Measurements from ENCODE around the gene BTBD9. TPM values are rescaled to one million over a fixed set of nuclear protein-coding genes. Genes with fewer than 3 reads are reported as not detected.

BTBD9 gene
- polyA plus RNA-seq, 1 experiment, result 5.4 TPM

DNA sequence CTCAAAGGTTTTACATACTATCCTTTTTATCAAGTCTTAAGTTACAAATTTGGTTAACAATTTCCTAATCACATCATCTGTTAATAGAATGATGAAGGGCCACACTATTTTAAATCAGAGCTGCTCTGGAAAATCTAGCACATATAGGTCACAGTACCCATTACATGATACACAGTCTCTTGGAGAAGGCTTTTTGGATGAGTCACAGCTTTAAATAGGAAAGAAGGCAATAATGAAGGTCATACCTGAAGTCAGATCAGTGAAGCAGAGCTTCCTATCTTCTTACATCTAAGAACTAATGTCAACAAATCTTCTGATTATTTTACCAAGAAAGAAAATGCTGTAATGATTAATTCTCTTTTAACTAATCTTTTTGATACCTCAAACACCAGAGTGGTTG is 248.5 kb downstream of the BTBD9 start:
- DNase-seq (ENCODE audit: low read depth), result no peak
- CTCF ChIA-PET, result interaction anchor here (0.5 to 0.9 kb wide), 2 partner anchors 27 to 178 kb away, joined by 3 to 4 read pairs; no protein-coding TSS in a partner anchor
- TF ChIP-seq, protein P1, sequence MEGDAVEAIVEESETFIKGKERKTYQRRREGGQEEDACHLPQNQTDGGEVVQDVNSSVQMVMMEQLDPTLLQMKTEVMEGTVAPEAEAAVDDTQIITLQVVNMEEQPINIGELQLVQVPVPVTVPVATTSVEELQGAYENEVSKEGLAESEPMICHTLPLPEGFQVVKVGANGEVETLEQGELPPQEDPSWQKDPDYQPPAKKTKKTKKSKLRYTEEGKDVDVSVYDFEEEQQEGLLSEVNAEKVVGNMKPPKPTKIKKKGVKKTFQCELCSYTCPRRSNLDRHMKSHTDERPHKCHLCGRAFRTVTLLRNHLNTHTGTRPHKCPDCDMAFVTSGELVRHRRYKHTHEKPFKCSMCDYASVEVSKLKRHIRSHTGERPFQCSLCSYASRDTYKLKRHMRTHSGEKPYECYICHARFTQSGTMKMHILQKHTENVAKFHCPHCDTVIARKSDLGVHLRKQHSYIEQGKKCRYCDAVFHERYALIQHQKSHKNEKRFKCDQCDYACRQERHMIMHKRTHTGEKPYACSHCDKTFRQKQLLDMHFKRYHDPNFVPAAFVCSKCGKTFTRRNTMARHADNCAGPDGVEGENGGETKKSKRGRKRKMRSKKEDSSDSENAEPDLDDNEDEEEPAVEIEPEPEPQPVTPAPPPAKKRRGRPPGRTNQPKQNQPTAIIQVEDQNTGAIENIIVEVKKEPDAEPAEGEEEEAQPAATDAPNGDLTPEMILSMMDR (IDR thresholded peaks at IDR 0.05; ENCODE audit: insufficient read depth, low read depth, low read length), result no peak
- H3K36me3 ChIP-seq (ENCODE audit: control insufficient read depth, insufficient read depth, low read length), result no peaks in the 10 kb centered on the region
- POLR2A ChIA-PET, result no interaction called here
- no peaks in the 10 kb centered on the region for H3K27me3 ChIP-seq (ENCODE audit: control insufficient read depth, insufficient read depth, low read length)
- H3K4me3 ChIP-seq (ENCODE audit: low read depth, low read length), result no peak overlapping the region

DNA sequence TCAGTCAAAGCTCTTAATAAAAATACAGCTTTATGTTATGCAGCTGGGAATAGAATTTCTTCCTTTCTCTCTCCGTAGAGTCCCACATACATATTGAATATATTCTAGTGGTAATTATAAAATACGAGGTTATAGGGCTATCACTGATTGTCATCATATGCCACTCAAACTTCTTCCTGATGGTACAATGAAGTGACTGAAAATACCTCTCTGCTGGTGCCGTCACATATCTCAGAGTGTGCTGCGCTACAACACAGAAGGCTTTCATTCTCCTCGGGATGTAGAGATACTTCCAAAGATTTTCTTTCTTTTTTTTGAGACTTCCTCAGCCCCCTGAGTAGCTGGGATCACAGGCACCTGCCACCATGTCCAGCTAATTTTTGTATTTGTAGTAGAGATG is 249.9 kb downstream of the BTBD9 start:
- no peak for DNase-seq (ENCODE audit: low read depth)
- no peaks in the 10 kb centered on the region for H3K27me3 ChIP-seq (ENCODE audit: control insufficient read depth, insufficient read depth, low read length)
- TF ChIP-seq, protein P1 (IDR thresholded peaks at IDR 0.05; ENCODE audit: insufficient read depth, low read depth, low read length), result no peak
- ChIA-PET CTCF (interaction anchor here (0.5 to 1.2 kb wide), 3 partner anchors 9 to 53 kb away, joined by 3 to 4 read pairs (median 3); no protein-coding TSS in a partner anchor), POLR2A (no interaction called here)
- no peak overlapping the region for H3K4me3 ChIP-seq (ENCODE audit: low read depth, low read length)
- no peaks in the 10 kb centered on the region for H3K36me3 ChIP-seq (ENCODE audit: control insufficient read depth, insufficient read depth, low read length)

DNA sequence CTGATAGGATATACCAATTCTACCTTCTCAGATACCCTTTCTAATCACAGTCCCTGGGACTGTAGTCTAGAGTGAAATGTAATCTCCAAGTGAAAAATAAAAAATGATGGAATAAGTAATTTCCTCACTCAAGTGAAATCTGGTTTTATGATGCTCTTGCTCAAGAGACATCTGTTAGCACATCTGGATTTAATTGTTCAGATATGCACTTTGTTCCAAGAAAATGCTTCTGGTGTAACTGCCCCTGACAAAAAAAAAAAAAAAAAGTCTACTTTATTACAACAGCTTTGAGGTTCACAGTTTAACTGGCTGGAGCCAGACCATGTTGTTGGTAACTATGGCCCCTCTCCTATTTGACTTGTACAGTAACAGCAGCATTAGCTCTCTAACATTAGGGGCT is 251.8 kb downstream of the BTBD9 start:
- no peaks in the 10 kb centered on the region for H3K27me3 ChIP-seq (ENCODE audit: control insufficient read depth, insufficient read depth, low read length)
- POLR2A ChIA-PET, result interaction anchor here (0.6 to 0.7 kb wide), 3 partner anchors 30 to 628 kb away, joined by 5 to 14 read pairs (median 10); no protein-coding TSS in a partner anchor
- CTCF ChIA-PET, result interaction anchor here (0.6 to 1.2 kb wide), 4 partner anchors 18 to 356 kb away, joined by 3 read pairs; no protein-coding TSS in a partner anchor
- H3K4me3 ChIP-seq (ENCODE audit: low read depth, low read length), result no peak overlapping the region
- peak; percentile 88 for DNase-seq (ENCODE audit: low read depth)
- TF ChIP-seq, protein P1 (IDR thresholded peaks at IDR 0.05; ENCODE audit: insufficient read depth, low read depth, low read length), result no peak
- H3K36me3 ChIP-seq (ENCODE audit: control insufficient read depth, insufficient read depth, low read length), result no peaks in the 10 kb centered on the region

- H3K4me3 ChIP-seq (ENCODE audit: low read depth, low read length), result no peak overlapping the region
- ChIA-PET POLR2A (interaction anchor here (0.7 kb wide), 1 partner anchor 627 kb away, joined by 10 read pairs; no protein-coding TSS in a partner anchor), CTCF (no interaction called here)
- no peaks in the 10 kb centered on the region for H3K36me3 ChIP-seq (ENCODE audit: control insufficient read depth, insufficient read depth, low read length)
- TF ChIP-seq, protein P1 (IDR thresholded peaks at IDR 0.05; ENCODE audit: insufficient read depth, low read depth, low read length), result no peak
- no peaks in the 10 kb centered on the region for H3K27me3 ChIP-seq (ENCODE audit: control insufficient read depth, insufficient read depth, low read length)
- no peak for DNase-seq (ENCODE audit: low read depth)
Measured at GRCh38 chr6:38387461-38387860, 252.3 kb downstream of the BTBD9 start.

- ChIA-PET CTCF (no interaction called here), POLR2A (no interaction called here)
Measured at GRCh38 chr6:38378801-38379200, 260.9 kb downstream of the BTBD9 start.

More at GRCh38 chr6:38378801-38379200, 260.9 kb downstream of the BTBD9 start:
- Histone ChIP-seq H3K36me3 (ENCODE audit: control insufficient read depth, insufficient read depth, low read length) (no peaks in the 10 kb centered on the region), H3K27me3 (ENCODE audit: control insufficient read depth, insufficient read depth, low read length) (no peaks in the 10 kb centered on the region), H3K4me3 (ENCODE audit: low read depth, low read length) (no peak overlapping the region)
- TF ChIP-seq, protein P1 (IDR thresholded peaks at IDR 0.05; ENCODE audit: insufficient read depth, low read depth, low read length), result no peak
- DNase-seq (ENCODE audit: low read depth), result no peak

Measured in BJ (cell line).